A204.1 (cell line): ENCODE data around the gene APLN.

ENCODE experiments used
- FAIRE-seq: peaks from 2 replicates; lab custom pipeline; 2012; peaks lifted over from hg19 to GRCh38; lab: Jason Lieb, UNC

Gene APLN

GRCh38 chrX:129659861-129660260 is 5.1 kb upstream of the APLN start:
- no peak for FAIRE-seq

- no peak for FAIRE-seq
Measured at GRCh38 chrX:129659141-129659540, 4.4 kb upstream of the APLN start.

- FAIRE-seq: no peak
Measured at GRCh38 chrX:129658429-129658828, 3.7 kb upstream of the APLN start.

GRCh38 chrX:129655547-129656249 is 942 bp upstream of the APLN start:
- FAIRE-seq: no peak

- no peak for FAIRE-seq
Measured at GRCh38 chrX:129653971-129654651, 645 bp downstream of the APLN start.

- FAIRE-seq: no peak
Measured at GRCh38 chrX:129653181-129653970, 1.4 kb downstream of the APLN start.

- no peak for FAIRE-seq
Measured at GRCh38 chrX:129652565-129653169, 2.1 kb downstream of the APLN start.

- no peak for FAIRE-seq
Measured at GRCh38 chrX:129651756-129652564, 2.8 kb downstream of the APLN start.

- FAIRE-seq: no peak
Measured at GRCh38 chrX:129650821-129651510, 3.8 kb downstream of the APLN start.

- no peak for FAIRE-seq
Measured at GRCh38 chrX:129650183-129650689, 4.5 kb downstream of the APLN start.

- FAIRE-seq: no peak
Measured at GRCh38 chrX:129649268-129650182, 5.2 kb downstream of the APLN start.

- FAIRE-seq: no peak
Measured at GRCh38 chrX:129648514-129649267, 6.1 kb downstream of the APLN start.

GRCh38 chrX:129647418-129648410 is 7.0 kb downstream of the APLN start:
- FAIRE-seq: no peak

GRCh38 chrX:129646566-129647417 is 8.0 kb downstream of the APLN start:
- no peak for FAIRE-seq

GRCh38 chrX:129642641-129643040 is 12.1 kb downstream of the APLN start:
- FAIRE-seq: no peak

GRCh38 chrX:129641941-129642340 is 12.8 kb downstream of the APLN start:
- FAIRE-seq: no peak

- FAIRE-seq: no peak
Measured at GRCh38 chrX:129641469-129641868, 13.3 kb downstream of the APLN start.
